Keratinocyte (primary cell): ENCODE results near the gene SORBS1.

Experiments used
- CTCF ChIP-seq, 3 experiments: IDR thresholded peaks in 1 of 3; conservative IDR thresholded peaks in 1 of 3; optimal IDR thresholded peaks in 1 of 3; 2 replicates in 2 of 3; 3 replicates in 1 of 3; pipeline versions ENCODE3 to v1.5.1; 2011; ENCODE audit warnings: low read length in 3 of 3, mild to moderate bottlenecking in 3 of 3, moderate library complexity in 2 of 3, control low read depth in 1 of 3, inconsistent platforms in 1 of 3; ENCODE audit not compliant: insufficient read depth in 2 of 3; ENCODE audit errors: extremely low read depth in 1 of 3
- EZH2 ChIP-seq: IDR thresholded peaks from one replicate; pipeline ENCODE4 v1.6.1; 2012; ENCODE audit warnings: inconsistent platforms, mild to moderate bottlenecking, low read length, moderate library complexity

- TF ChIP-seq CTCF (optimal IDR thresholded peaks at IDR 0.05 in 1 of 3, IDR thresholded peaks at IDR 0.05 in 1 of 3, conservative IDR thresholded peaks at IDR 0.05 in 1 of 3; ENCODE audit: extremely low read depth in 1 of 3, insufficient read depth in 2 of 3, low read length in 3 of 3) = no peak
- no peak for TF ChIP-seq EZH2
Measured at GRCh38 chr10:95513008-95513589, 48.1 kb downstream of the SORBS1 start.
